Keratinocyte (primary cell): ENCODE results near the gene UAP1. TPM values are rescaled to one million over a fixed set of nuclear protein-coding genes. Genes with fewer than 3 reads are reported as not detected.
"Not testable (repeated sequence)": the region's sequence is repeated elsewhere in the genome, so short reads cannot be mapped to it uniquely, and the experiment has no call there.

Source experiments
- DNase-seq: peaks from one replicate; pipeline ENCODE4 v3.0.0-alpha.2; 2011; ENCODE audit warnings: low read depth, missing footprints, low spot score
- FAIRE-seq: peaks from 2 replicates; lab custom pipeline; 2011; peaks lifted over from hg19 to GRCh38; lab: Jason Lieb, UNC
- H2AFZ ChIP-seq: 2 replicates; pipeline ENCODE4 v1.6.0; 2012; ENCODE audit warnings: low read length, control low read depth, inconsistent platforms; ENCODE audit not compliant: control insufficient read depth
- H3K27ac ChIP-seq: 2 replicates; pipeline ENCODE4 v1.5.1; 2011; ENCODE audit warnings: low read length; ENCODE audit not compliant: control insufficient read depth, insufficient read depth
- H3K27me3 ChIP-seq: 3 replicates; pipeline ENCODE4 v1.6.0; 2011; ENCODE audit warnings: low read length; ENCODE audit not compliant: control insufficient read depth, insufficient read depth; ENCODE audit errors: extremely low read depth
- H3K36me3 ChIP-seq, 2 experiments: 2 replicates in 1 of 2; 3 replicates in 1 of 2; pipeline ENCODE4 v1.5.1; 2011; ENCODE audit warnings: low read length in 2 of 2, mild to moderate bottlenecking in 1 of 2; ENCODE audit not compliant: control insufficient read depth in 2 of 2, insufficient read depth in 2 of 2; ENCODE audit errors: extremely low read depth in 1 of 2
- H3K4me1 ChIP-seq: 3 replicates; pipeline ENCODE4 v1.5.1; 2011; ENCODE audit warnings: low read length; ENCODE audit not compliant: control insufficient read depth, insufficient read depth; ENCODE audit errors: extremely low read depth
- H3K4me2 ChIP-seq: 3 replicates; pipeline ENCODE4 v1.6.0; 2011; ENCODE audit warnings: low read depth, low read length; ENCODE audit not compliant: control insufficient read depth, insufficient read depth; ENCODE audit errors: extremely low read depth
- H3K4me3 ChIP-seq, 3 experiments: fragments of 200-600 bp in 1 of 3; sonication (generic) in 1 of 3; 2 replicates in 2 of 3; 3 replicates in 1 of 3; pipeline ENCODE4 v1.5.1; 2011 to 2016; ENCODE audit warnings: low read length in 3 of 3, mild to moderate bottlenecking in 3 of 3, control low read depth in 2 of 3, inconsistent platforms in 1 of 3, low read depth in 1 of 3, mixed read lengths in 1 of 3, mixed run types in 1 of 3, moderate library complexity in 1 of 3; ENCODE audit not compliant: control insufficient read depth in 2 of 3, insufficient read depth in 2 of 3; ENCODE audit errors: extremely low read depth in 1 of 3
- H3K79me2 ChIP-seq: 2 replicates; pipeline ENCODE4 v1.6.0; 2012; ENCODE audit warnings: low read length; ENCODE audit not compliant: control insufficient read depth, insufficient read depth
- H3K9ac ChIP-seq: 3 replicates; pipeline ENCODE4 v1.6.0; 2011; ENCODE audit warnings: low read length; ENCODE audit not compliant: control insufficient read depth, insufficient read depth; ENCODE audit errors: extremely low read depth
- H3K9me1 ChIP-seq: 3 replicates; pipeline ENCODE4 v1.6.0; 2011; ENCODE audit warnings: low read length; ENCODE audit not compliant: control insufficient read depth, insufficient read depth; ENCODE audit errors: extremely low read depth
- H3K9me3 ChIP-seq: 2 replicates; pipeline ENCODE4 v1.5.1; 2012; ENCODE audit warnings: low read depth, low read length; ENCODE audit not compliant: control insufficient read depth
- H4K20me1 ChIP-seq: 3 replicates; pipeline ENCODE4 v1.6.0; 2011; ENCODE audit warnings: low read length; ENCODE audit not compliant: control insufficient read depth, insufficient read depth; ENCODE audit errors: extremely low read depth
- EZH2 ChIP-seq: IDR thresholded peaks from one replicate; pipeline ENCODE4 v1.6.1; 2012; ENCODE audit warnings: inconsistent platforms, mild to moderate bottlenecking, low read length, moderate library complexity
- dilution Hi-C: fragments of 300-500 bp; cut with MboI; formaldehyde crosslinking; loops from one replicate; pipeline ENCODE4 v1.7.0; 2020; ENCODE audit warnings: low sequenced_read_pairs; ENCODE audit not compliant: extremely low pct_ligation_motif_present
- polyA plus RNA-seq, 5 experiments: library from polyadenylated mRNA; depleted of rRNA in 3 of 5; stranded (reverse) in 3 of 5; stranded (forward) in 1 of 5; unstranded in 1 of 5; fragments of >200 nt; gene quantifications; 1 replicate in 1 of 5; 2 replicates in 3 of 5; 3 replicates in 1 of 5; pipeline versions ENCODE4 v1.2.1 to v1.2.3, GENCODE V29; 2011 to 2012; ENCODE audit warnings: missing spikeins in 2 of 5, low read depth in 1 of 5, low replicate concordance in 1 of 5
- TF ChIP-seq, protein P1 (sequence below), 3 experiments: IDR thresholded peaks in 1 of 3; conservative IDR thresholded peaks in 1 of 3; optimal IDR thresholded peaks in 1 of 3; 2 replicates in 2 of 3; 3 replicates in 1 of 3; pipeline versions ENCODE3 to v1.5.1; 2011; ENCODE audit warnings: low read length in 3 of 3, mild to moderate bottlenecking in 3 of 3, moderate library complexity in 2 of 3, control low read depth in 1 of 3, inconsistent platforms in 1 of 3; ENCODE audit not compliant: insufficient read depth in 2 of 3; ENCODE audit errors: extremely low read depth in 1 of 3

The UAP1 gene
- polyA plus RNA-seq, 1 donor (not counting 4 experiments of a cell fraction or from before 2014, with no cell fraction given): 150 TPM

DNA sequence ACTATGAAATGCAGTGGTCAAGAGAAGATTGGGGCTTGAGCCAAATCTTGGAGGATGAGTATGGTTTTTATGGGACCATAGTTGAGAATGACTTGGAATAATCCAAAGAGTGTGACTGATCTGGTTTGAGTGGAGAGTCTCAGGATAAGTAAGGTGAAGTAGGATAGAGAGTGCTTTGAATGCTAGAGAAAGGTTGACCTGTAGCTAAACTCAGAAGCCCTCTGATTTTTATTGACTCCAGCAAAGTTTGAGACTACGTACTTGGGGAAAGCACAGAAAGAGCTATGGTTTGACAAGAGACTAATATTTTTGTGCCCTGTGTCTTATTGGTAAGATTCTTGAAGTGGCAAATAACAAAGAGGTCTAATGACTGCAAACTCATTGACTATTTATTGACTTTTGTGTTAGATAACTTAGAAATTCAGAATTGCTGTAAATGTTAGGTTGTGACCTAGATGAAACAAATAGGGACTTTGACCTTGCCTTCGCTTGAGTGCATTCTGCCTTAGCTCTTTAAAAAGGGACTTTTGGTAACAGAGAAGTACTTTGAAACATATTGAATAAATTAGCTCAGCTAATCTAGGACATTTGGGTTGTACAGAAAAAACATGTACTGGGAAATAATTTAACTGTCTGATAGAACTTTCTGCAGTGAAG lies 35.1 kb downstream of the UAP1 start:
- no peak for DNase-seq
- dilution Hi-C loops: no loop called here
- H2AFZ ChIP-seq: no peak overlapping the region

DNA sequence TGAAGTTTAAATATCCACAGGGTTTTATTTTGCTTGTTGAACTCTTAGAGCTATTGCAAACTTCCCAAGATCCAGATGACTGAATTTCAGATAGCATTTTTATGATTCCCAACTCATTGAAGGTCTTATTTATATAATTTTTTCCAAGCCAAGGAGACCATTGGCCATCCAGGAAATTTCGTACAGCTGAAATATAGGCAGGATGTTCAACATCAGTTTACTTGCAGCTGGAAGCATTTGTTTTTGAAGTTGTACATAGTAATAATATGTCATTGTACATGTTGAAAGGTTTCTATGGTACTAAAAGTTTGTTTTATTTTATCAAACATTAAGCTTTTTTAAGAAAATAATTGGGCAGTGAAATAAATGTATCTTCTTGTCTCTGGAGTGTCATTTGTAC lies 37.9 kb downstream of the UAP1 start:
- H3K27me3 ChIP-seq: no peaks in the 10 kb centered on the region
- H3K4me2 ChIP-seq: no peak overlapping the region
- no peak overlapping the region for H3K27ac ChIP-seq
- peaks cover 7% of the 10 kb centered on the region for H3K4me1 ChIP-seq
- H3K79me2 ChIP-seq: no peaks in the 10 kb centered on the region
- peaks cover 25 to 29% of the 10 kb centered on the region in 2 experiments for H3K36me3 ChIP-seq
- no peak overlapping the region for H2AFZ ChIP-seq
- no peaks in the 10 kb centered on the region for H3K9me1 ChIP-seq
- H3K9me3 ChIP-seq: no peaks in the 10 kb centered on the region
- dilution Hi-C loops: no loop called here
- FAIRE-seq (no peak), DNase-seq (no peak)
- H3K4me3 ChIP-seq: no peak overlapping the region
- TF ChIP-seq EZH2: no peak
- TF ChIP-seq, protein P1, sequence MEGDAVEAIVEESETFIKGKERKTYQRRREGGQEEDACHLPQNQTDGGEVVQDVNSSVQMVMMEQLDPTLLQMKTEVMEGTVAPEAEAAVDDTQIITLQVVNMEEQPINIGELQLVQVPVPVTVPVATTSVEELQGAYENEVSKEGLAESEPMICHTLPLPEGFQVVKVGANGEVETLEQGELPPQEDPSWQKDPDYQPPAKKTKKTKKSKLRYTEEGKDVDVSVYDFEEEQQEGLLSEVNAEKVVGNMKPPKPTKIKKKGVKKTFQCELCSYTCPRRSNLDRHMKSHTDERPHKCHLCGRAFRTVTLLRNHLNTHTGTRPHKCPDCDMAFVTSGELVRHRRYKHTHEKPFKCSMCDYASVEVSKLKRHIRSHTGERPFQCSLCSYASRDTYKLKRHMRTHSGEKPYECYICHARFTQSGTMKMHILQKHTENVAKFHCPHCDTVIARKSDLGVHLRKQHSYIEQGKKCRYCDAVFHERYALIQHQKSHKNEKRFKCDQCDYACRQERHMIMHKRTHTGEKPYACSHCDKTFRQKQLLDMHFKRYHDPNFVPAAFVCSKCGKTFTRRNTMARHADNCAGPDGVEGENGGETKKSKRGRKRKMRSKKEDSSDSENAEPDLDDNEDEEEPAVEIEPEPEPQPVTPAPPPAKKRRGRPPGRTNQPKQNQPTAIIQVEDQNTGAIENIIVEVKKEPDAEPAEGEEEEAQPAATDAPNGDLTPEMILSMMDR (optimal IDR thresholded peaks at IDR 0.05 in 1 of 3, IDR thresholded peaks at IDR 0.05 in 1 of 3, conservative IDR thresholded peaks at IDR 0.05 in 1 of 3; ENCODE audit: extremely low read depth in 1 of 3, insufficient read depth in 2 of 3, low read length in 3 of 3): no peak
- no peak overlapping the region for H3K9ac ChIP-seq
- no peaks in the 10 kb centered on the region for H4K20me1 ChIP-seq

More for the DNA sequence above, 35.1 kb downstream of the UAP1 start:
- no peak overlapping the region for H3K4me2 ChIP-seq
- peak; percentile 17 for FAIRE-seq
- peaks cover 31 to 35% of the 10 kb centered on the region in 2 experiments for H3K36me3 ChIP-seq
- no peak overlapping the region for H3K9ac ChIP-seq
- no peaks in the 10 kb centered on the region for H3K9me1 ChIP-seq
- H3K4me1 ChIP-seq: no peaks in the 10 kb centered on the region
- H3K79me2 ChIP-seq: peaks cover 2% of the 10 kb centered on the region
- H3K27me3 ChIP-seq: no peaks in the 10 kb centered on the region
- TF ChIP-seq, protein P1 (optimal IDR thresholded peaks at IDR 0.05 in 1 of 3, IDR thresholded peaks at IDR 0.05 in 1 of 3, conservative IDR thresholded peaks at IDR 0.05 in 1 of 3; ENCODE audit: extremely low read depth in 1 of 3, insufficient read depth in 2 of 3, low read length in 3 of 3): no peak
- TF ChIP-seq EZH2: no peak
- H3K9me3 ChIP-seq: no peaks in the 10 kb centered on the region
- H3K27ac ChIP-seq: no peak overlapping the region
- no peak overlapping the region for H3K4me3 ChIP-seq
- peaks cover 2% of the 10 kb centered on the region for H4K20me1 ChIP-seq

DNA sequence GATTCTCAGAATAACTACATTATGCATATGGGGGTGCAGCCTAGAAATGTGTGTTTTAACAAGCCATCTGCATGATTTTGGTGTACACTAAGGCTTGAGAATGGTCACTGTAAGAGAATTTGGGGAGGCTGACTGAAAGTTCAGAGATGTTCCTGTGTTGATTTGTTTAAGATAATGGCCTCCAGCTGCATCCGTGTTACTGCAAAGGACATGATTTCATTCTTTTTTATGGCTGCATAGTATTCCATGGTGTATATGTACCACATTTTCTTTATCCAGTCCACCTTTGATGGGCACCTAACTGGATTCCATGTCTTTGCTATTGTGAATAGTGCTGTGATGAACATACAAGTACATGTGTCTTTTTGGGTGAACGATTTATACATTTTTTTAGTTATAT lies 41.6 kb downstream of the UAP1 start:
- H3K9me1 ChIP-seq, H2AFZ ChIP-seq, H3K79me2 ChIP-seq, DNase-seq, H3K27ac ChIP-seq, H3K9ac ChIP-seq, H4K20me1 ChIP-seq, H3K9me3 ChIP-seq, H3K27me3 ChIP-seq, FAIRE-seq, dilution Hi-C loops, H3K4me2 ChIP-seq, H3K4me3 ChIP-seq: not testable (repeated sequence)
- peaks cover 11 to 20% of the 10 kb centered on the region in 2 experiments for H3K36me3 ChIP-seq
- peaks cover 18% of the 10 kb centered on the region for H3K4me1 ChIP-seq
